Measurements from ENCODE around the gene AZU1. TPM values are rescaled to one million over a fixed set of nuclear protein-coding genes. Genes with fewer than 3 reads are reported as not detected.
"Not testable (repeated sequence)": the region's sequence is repeated elsewhere in the genome, so short reads cannot be mapped to it uniquely, and the experiment has no call there.

The AZU1 gene
- total and polyA plus RNA-seq, 8 donors = 0.53 to 1.5 (median 0.77) TPM; not detected in 4

- Histone ChIP-seq H3K4me3 (peak within 1 kb of the TSS in 3 of 4 donors; percentile 6 to 16 (median 6)), H3K27me3 (peaks cover 8 to 76% (median 35%) of the 10 kb centered on the region in 3 donors), H3K4me1 (peaks cover 13 to 39% (median 24%) of the 10 kb centered on the region in 4 donors), H3K27ac (peak within 1 kb of the TSS; percentile 37 to 89 (median 77)), H3K9me3 (no peaks in the 10 kb centered on the region), H3K36me3 (no peaks in the 10 kb centered on the region)
- no peak for DNase-seq
- no peak for TF ChIP-seq POLR2A (IDR thresholded peaks at IDR 0.05)
- TF ChIP-seq POLR2AphosphoS5 (IDR thresholded peaks at IDR 0.05) = no peak
- no peak for TF ChIP-seq CTCF (IDR thresholded peaks at IDR 0.05)
- TF ChIP-seq EP300 (IDR thresholded peaks at IDR 0.05) = no peak
- 62 to 75% (median 66%) methylated on average over 8 to 55 of the region's 55 CpGs for WGBS, 5 donors
- intact Hi-C loops (cut with DNase I; ENCODE audit: low total_unique reads) = no loop called here
These were observed 24.7 kb downstream of the AZU1 start, which contains the start of gene ELANE for GRCh38 chr19:852136-853013. Gene ELANE (plus strand): TSS chr19:852303. CDS start chr19:852329, 26 bp downstream.

DNA sequence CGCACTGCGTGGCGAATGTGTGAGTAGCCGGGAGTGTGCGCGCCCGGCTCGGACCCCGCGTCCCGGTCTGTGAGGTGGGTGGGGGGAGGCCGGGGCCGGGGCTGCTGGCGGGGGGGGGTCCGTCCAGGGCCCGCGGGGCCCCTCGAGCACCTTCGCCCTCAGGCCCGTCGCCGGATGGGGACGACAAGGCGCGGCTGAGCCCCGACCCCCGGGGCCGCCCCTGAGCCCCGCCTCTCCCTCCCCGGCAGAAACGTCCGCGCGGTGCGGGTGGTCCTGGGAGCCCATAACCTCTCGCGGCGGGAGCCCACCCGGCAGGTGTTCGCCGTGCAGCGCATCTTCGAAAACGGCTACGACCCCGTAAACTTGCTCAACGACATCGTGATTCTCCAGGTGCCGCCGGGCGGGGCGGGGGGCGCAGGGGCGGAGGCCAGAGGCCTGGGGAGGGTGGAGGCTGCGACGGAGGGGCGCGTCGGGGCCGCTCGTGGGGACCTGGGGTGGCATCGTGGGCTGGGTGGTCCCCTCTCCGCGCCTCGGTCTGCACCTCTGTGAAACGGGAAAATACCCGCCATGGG lies 25.5 kb downstream of the AZU1 start:
- Histone ChIP-seq H3K27me3 (peaks cover 8 to 72% (median 28%) of the 10 kb centered on the region in 3 donors), H3K9me3 (no peaks in the 10 kb centered on the region), H3K36me3 (no peaks in the 10 kb centered on the region), H3K4me3 (peak overlapping the region in 3 of 4 donors; percentile 6 to 16 (median 6)), H3K4me1 (peaks cover 13 to 32% (median 24%) of the 10 kb centered on the region in 4 donors), H3K27ac (no peak overlapping the region)
- WGBS, 5 donors = 25 to 54% (median 36%) methylated on average over 10 to 65 of the region's 67 CpGs
- no peak for DNase-seq
- TF ChIP-seq CTCF (IDR thresholded peaks at IDR 0.05) (no peak), EP300 (IDR thresholded peaks at IDR 0.05) (no peak), POLR2AphosphoS5 (IDR thresholded peaks at IDR 0.05) (no peak), POLR2A (IDR thresholded peaks at IDR 0.05) (no peak)
- intact Hi-C loops (cut with DNase I; ENCODE audit: low total_unique reads) = no loop called here

DNA sequence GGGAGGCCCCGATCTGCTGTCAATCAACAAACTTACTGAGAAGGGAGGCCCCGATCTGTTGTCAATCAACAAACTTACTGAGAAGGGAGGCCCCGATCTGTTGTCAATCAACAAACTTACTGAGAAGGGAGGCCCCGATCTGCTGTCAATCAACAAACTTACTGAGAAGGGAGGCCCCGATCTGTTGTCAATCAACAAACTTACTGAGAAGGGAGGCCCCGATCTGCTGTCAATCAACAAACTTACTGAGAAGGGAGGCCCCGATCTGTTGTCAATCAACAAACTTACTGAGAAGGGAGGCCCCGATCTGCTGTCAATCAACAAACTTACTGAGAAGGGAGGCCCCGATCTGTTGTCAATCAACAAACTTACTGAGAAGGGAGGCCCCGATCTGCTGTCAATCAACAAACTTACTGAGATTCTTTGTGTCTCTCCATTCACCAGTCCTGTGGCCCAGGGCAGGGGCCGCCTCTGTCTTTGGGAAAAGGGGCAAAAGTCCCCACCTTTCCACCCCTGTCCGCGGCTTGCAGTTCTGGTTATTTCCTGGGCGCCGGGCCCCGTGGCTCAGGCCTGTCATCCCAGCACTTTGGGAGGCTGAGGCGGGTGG lies 26.1 kb downstream of the AZU1 start:
- H3K27ac ChIP-seq; intact Hi-C loops (cut with DNase I; ENCODE audit: low total_unique reads); H3K9me3 ChIP-seq; DNase-seq; H3K36me3 ChIP-seq; H3K4me3 ChIP-seq: not testable (repeated sequence)
- 71 to 82% (median 76%) methylated on average over 8 to 12 of the region's 17 CpGs for WGBS, 5 donors
- Histone ChIP-seq H3K4me1 (peaks cover 13 to 27% (median 24%) of the 10 kb centered on the region in 4 donors), H3K27me3 (peaks cover 8 to 72% (median 27%) of the 10 kb centered on the region in 3 donors)

GRCh38 chr19:854549-854948 lies 26.9 kb downstream of the AZU1 start:
- Histone ChIP-seq H3K27ac (no peak overlapping the region), H3K27me3 (peaks cover 8 to 72% (median 34%) of the 10 kb centered on the region in 3 donors), H3K4me1 (peaks cover 14 to 31% (median 27%) of the 10 kb centered on the region in 4 donors), H3K4me3 (no peak overlapping the region), H3K36me3 (no peaks in the 10 kb centered on the region), H3K9me3 (no peaks in the 10 kb centered on the region)
- intact Hi-C loops (cut with DNase I; ENCODE audit: low total_unique reads) = no loop called here
- DNase-seq = no peak
- 68 to 72% (median 70%) methylated on average over 6 of the region's 6 CpGs for WGBS, 5 donors
- no peak for TF ChIP-seq POLR2AphosphoS5 (IDR thresholded peaks at IDR 0.05)
- no peak for TF ChIP-seq CTCF (IDR thresholded peaks at IDR 0.05)
- no peak for TF ChIP-seq EP300 (IDR thresholded peaks at IDR 0.05)
- no peak for TF ChIP-seq POLR2A (IDR thresholded peaks at IDR 0.05)

All from stomach (tissue), 9 donors.